HepG2 (cell line): ENCODE measurements around the gene HSPB9. TPM values are rescaled to one million over a fixed set of nuclear protein-coding genes. Genes with fewer than 3 reads are reported as not detected.

Experiments used
- CAMTA2 ChIP-seq: sonication (generic); formaldehyde crosslinking; IDR thresholded peaks from 2 replicates; pipeline ENCODE4 v1.4.0; 2020; ENCODE audit warnings: mild to moderate bottlenecking, missing genetic modification reagents, borderline replicate concordance
- CERS6 ChIP-seq: sonication (generic); formaldehyde crosslinking; IDR thresholded peaks from 2 replicates; pipeline ENCODE4 v1.5.0; 2020; ENCODE audit warnings: missing genetic modification reagents
- DNMT3B ChIP-seq: conservative IDR thresholded peaks from 2 replicates; pipeline ENCODE4 v1.6.1; 2016; ENCODE audit warnings: missing biosample characterization, control low read depth
- FOSL1 ChIP-seq: sonication (generic); formaldehyde crosslinking; IDR thresholded peaks from 2 replicates; pipeline ENCODE4 v1.9.0; 2021; ENCODE audit warnings: missing genetic modification reagents, borderline replicate concordance
- GPBP1L1 ChIP-seq: sonication (generic); formaldehyde crosslinking; IDR thresholded peaks from 2 replicates; pipeline ENCODE4 v1.5.0; 2020; ENCODE audit warnings: mild to moderate bottlenecking, missing genetic modification reagents
- HES4 ChIP-seq: sonication (generic); formaldehyde crosslinking; IDR thresholded peaks from 2 replicates; pipeline ENCODE4 v1.9.0; 2021; ENCODE audit warnings: mild to moderate bottlenecking, missing genetic modification reagents, borderline replicate concordance
- HMG20A ChIP-seq: IDR thresholded peaks from 2 replicates; pipeline ENCODE4 v1.6.1; 2016; ENCODE audit warnings: borderline replicate concordance
- HNRNPLL ChIP-seq: fragments of 200-400 bp; formaldehyde crosslinking; IDR thresholded peaks from 2 replicates; pipeline ENCODE4 v1.6.1; 2017; ENCODE audit warnings: mild to moderate bottlenecking, low read depth, low read length; ENCODE audit not compliant: poor library complexity, severe bottlenecking
- IRF1 ChIP-seq: sonication (generic); formaldehyde crosslinking; IDR thresholded peaks from 2 replicates; pipeline ENCODE4 v1.4.0; 2020; ENCODE audit warnings: low read depth, mild to moderate bottlenecking, missing genetic modification reagents
- MAX ChIP-seq: IDR thresholded peaks from 2 replicates; pipeline ENCODE4 v1.6.1; 2012; ENCODE audit warnings: inconsistent platforms
- RARG ChIP-seq: sonication (generic); formaldehyde crosslinking; IDR thresholded peaks from 2 replicates; pipeline ENCODE4 v1.4.0; 2020; ENCODE audit warnings: low read depth, mild to moderate bottlenecking, missing genetic modification reagents
- RELA ChIP-seq: sonication (generic); formaldehyde crosslinking; IDR thresholded peaks from 2 replicates; pipeline ENCODE4 v1.4.0; 2020; ENCODE audit warnings: missing genetic modification reagents
- U2AF2 ChIP-seq: fragments of 200-400 bp; formaldehyde crosslinking; IDR thresholded peaks from 2 replicates; pipeline ENCODE4 v1.6.1; 2017; ENCODE audit warnings: low read depth, mild to moderate bottlenecking, low read length
- ZBTB38 ChIP-seq: sonication (generic); formaldehyde crosslinking; IDR thresholded peaks from 2 replicates; pipeline ENCODE4 v1.5.1; 2020; ENCODE audit warnings: mild to moderate bottlenecking, missing genetic modification reagents
- ZC3H4 ChIP-seq: sonication (generic); formaldehyde crosslinking; IDR thresholded peaks from 2 replicates; pipeline ENCODE4 v1.4.0; 2020; ENCODE audit warnings: missing genetic modification reagents, borderline replicate concordance
- ZNF124 ChIP-seq: sonication (generic); formaldehyde crosslinking; IDR thresholded peaks from 2 replicates; pipeline ENCODE4 v1.4.0; 2020; ENCODE audit warnings: missing genetic modification reagents
- ZNF367 ChIP-seq: sonication (generic); formaldehyde crosslinking; IDR thresholded peaks from 2 replicates; pipeline ENCODE4 v1.4.0; 2020; ENCODE audit warnings: missing genetic modification reagents, borderline replicate concordance
- ZNF646 ChIP-seq: sonication (generic); formaldehyde crosslinking; IDR thresholded peaks from 2 replicates; pipeline ENCODE4 v1.9.0; 2021; ENCODE audit warnings: mild to moderate bottlenecking, missing genetic modification reagents
- ZNF775 ChIP-seq: sonication (generic); formaldehyde crosslinking; IDR thresholded peaks from 2 replicates; pipeline ENCODE4 v1.4.0; 2020; ENCODE audit warnings: missing genetic modification reagents, mild to moderate bottlenecking, moderate library complexity, borderline replicate concordance
- polyA plus RNA-seq, 8 experiments: library from polyadenylated mRNA; depleted of rRNA in 3 of 8; stranded (reverse) in 7 of 8; unstranded in 1 of 8; fragments of >200 nt; fragmentation: Illumina TruSeq in 4 of 8; extraction: Trizol in 4 of 8; gene quantifications; 2 replicates each; pipeline versions ENCODE4 v1.2.1 to v1.2.3, GENCODE V29; 2011 to 2016; ENCODE audit warnings: low read depth in 4 of 8, missing spikeins in 1 of 8, mixed read lengths in 1 of 8; ENCODE audit not compliant: insufficient read depth in 1 of 8
- total RNA-seq, 5 experiments: library from RNA; depleted of rRNA; stranded (reverse); fragments of >200 nt; fragmentation: Illumina TruSeq; extraction: Trizol; gene quantifications; 2 replicates each; pipeline ENCODE4 v1.2.3, GENCODE V29; 2016; ENCODE audit warnings: low read depth in 1 of 5

HSPB9 gene
- total and polyA plus RNA-seq, 2 of the 13 experiments (the other 11 are each of a cell fraction or from before 2014, with no cell fraction given): 0.05 to 0.24 TPM

- TF ChIP-seq RARG (CRISPR knock-in tag): no peak
- TF ChIP-seq U2AF2: no peak
- no peak for TF ChIP-seq ZNF367
- TF ChIP-seq ZBTB38 (CRISPR knock-in tag): peak; percentile 74; the same call in 1 of the 2 replicates
- no peak for TF ChIP-seq FOSL1 (CRISPR knock-in tag)
- no peak for TF ChIP-seq DNMT3B (CRISPR knock-in tag)
- TF ChIP-seq HMG20A: 0 out of 2 replicates have a peak, but pooled peaks have one; percentile 8
- peak; percentile 81; the same call in 1 of the 2 replicates for TF ChIP-seq RELA (CRISPR knock-in tag)
- peak; percentile 49; the same call in 1 of the 2 replicates for TF ChIP-seq ZNF124
- no peak for TF ChIP-seq IRF1 (CRISPR knock-in tag)
- peak; percentile 92 for TF ChIP-seq HNRNPLL
- TF ChIP-seq ZC3H4 (CRISPR knock-in tag): no peak
- TF ChIP-seq GPBP1L1 (CRISPR knock-in tag): no peak
- no peak for TF ChIP-seq ZNF775 (CRISPR knock-in tag)
- no peak for TF ChIP-seq ZNF646 (CRISPR knock-in tag)
- no peak for TF ChIP-seq CAMTA2 (CRISPR knock-in tag)
- no peak for TF ChIP-seq HES4
- no peak for TF ChIP-seq CERS6 (CRISPR knock-in tag)
- TF ChIP-seq MAX: peak; percentile 95
Measured at GRCh38 chr17:42120770-42121769, 1.5 kb upstream of the HSPB9 start, which contains the start of gene KAT2A (continued).
